Heart left ventricle (tissue), 16 donors: ENCODE measurements around the gene ECM1. TPM values are rescaled to one million over a fixed set of nuclear protein-coding genes. Genes with fewer than 3 reads are reported as not detected.
A peak's percentile ranks its signal among the peaks of the same experiment; 100 is the strongest.

Source experiments
- ATAC-seq, 4 donors: fragments of 200-7000 bp; cut with Tn5 transposase; one replicate each; pipeline ENCODE4 v1.9.1; 2020 to 2022; ENCODE audit warnings: moderate library complexity in 4 of 4, mild to moderate bottlenecking in 3 of 4, moderate number of reproducible peaks in 1 of 4
- DNase-seq, 5 donors: peaks; one replicate each; pipeline ENCODE4 v3.0.0-alpha.2; 2020
- H3K27ac ChIP-seq, 12 donors: fragments of 200-600 bp; sonication (generic) in 4 of 12; one replicate each; pipeline versions ENCODE4 v1.5.0 to v1.8.0; 2016 to 2022; ENCODE audit warnings: mild to moderate bottlenecking in 2 of 12
- H3K27me3 ChIP-seq, 9 donors: fragments of 200-600 bp; sonication (generic) in 2 of 9; one replicate each; pipeline versions ENCODE4 v1.5.1 to v1.8.0; 2016 to 2022; ENCODE audit warnings: mild to moderate bottlenecking in 3 of 9
- H3K36me3 ChIP-seq, 9 donors: fragments of 200-600 bp; sonication (generic) in 2 of 9; one replicate each; pipeline versions ENCODE4 v1.5.0 to v1.8.0; 2018 to 2022; ENCODE audit warnings: mild to moderate bottlenecking in 2 of 9
- H3K4me1 ChIP-seq, 12 donors: fragments of 200-600 bp; sonication (generic) in 4 of 12; one replicate each; pipeline versions ENCODE4 v1.5.0 to v1.8.0; 2016 to 2022; ENCODE audit warnings: mild to moderate bottlenecking in 3 of 12
- H3K4me3 ChIP-seq, 12 donors: fragments of 200-600 bp; sonication (generic) in 4 of 12; one replicate each; pipeline versions ENCODE4 v1.5.0 to v1.8.0; 2017 to 2022; ENCODE audit warnings: mild to moderate bottlenecking in 9 of 12, moderate library complexity in 4 of 12
- H3K9me3 ChIP-seq, 12 donors: fragments of 200-600 bp; sonication (generic) in 4 of 12; one replicate each; pipeline versions ENCODE4 v1.5.0 to v1.8.0; 2016 to 2022; ENCODE audit warnings: mild to moderate bottlenecking in 1 of 12
- POLR2A ChIP-seq, 2 donors: fragments of 450-650 bp; IDR thresholded peaks; one replicate each; pipeline ENCODE4 v1.6.1; 2017; ENCODE audit warnings: antibody characterized with exemption in 2 of 2, mild to moderate bottlenecking in 2 of 2, moderate library complexity in 2 of 2
- WGBS, 4 donors: extraction: QIAGEN DNeasy Blood & Tissue Kit in 2 of 4; methylation state at CpG; one replicate each; pipeline versions ENCODE4 v1.1.5 to v1.1.7; 2013 to 2018; 5-methylcytosine and 5-hydroxymethylcytosine counted together
- intact Hi-C, 10 donors: fragments of 100-400 bp; cut with DNase I; formaldehyde crosslinking; loops; one replicate each; pipeline versions ENCODE4 v1.11.1 to v1.14.2; 2022
- polyA plus RNA-seq, 2 donors: library from polyadenylated mRNA; stranded (reverse); fragments of 200-250 nt; gene quantifications; one replicate each; pipeline ENCODE4 v1.2.3, GENCODE V29; 2013
- total RNA-seq, 9 donors: library from RNA; depleted of rRNA in 2 of 9; stranded (reverse); fragments of >200 nt in 2 of 9; fragmentation: NEBNext Ultra II Directional in 3 of 9; extraction: Animal tissue kit (Norgen Biotek cat#: 25700) in 3 of 9; gene quantifications; one replicate each; pipeline versions ENCODE4 v1.1.0 to v1.2.4, GENCODE V29; 2016 to 2023
- TF ChIP-seq, protein P1 (sequence below), 12 donors: fragments of 200-600 bp; sonication (generic) in 4 of 12; IDR thresholded peaks; one replicate each; pipeline versions ENCODE4 v1.5.0 to v1.8.0; 2018 to 2022; ENCODE audit warnings: antibody characterized with exemption in 12 of 12, mild to moderate bottlenecking in 5 of 12
- donor health status: ischemic (EF 13 %, LVEDD 7.1; RV severe dilation, severe dysfunction).
- donor health status: healthy with polysubstance abuse.
- donor health status: DM: no; HTN: yes; CAD: no.
- donor health status: DM: no; HTN: no; CAD: no.
- donor health status: ischemic (EF 25% LVEDD 6.9; RV normal size, moderate dysfunction).
- donor health status: ischemic (EF 25% LVEDD 5.7; RV mildly dilated, moderate dysfunction).
- donor health status: healthy.
- donor health status: DM: yes; HTN: yes; CAD: no.
- donor health status: ischemic (EF 35%, LVEDD 5.7; RV mildly dilated, moderate dysfunction).
- donor health status: nonischemic (EF 11% LVEDD 7.7; RV severe dilation, severe dysfunction).
- donor health status: DM: yes; HTN: yes; CAD: no.
- donor health status: PGD.
- donor health status: ischemic (EF 29% LVEDD 5.4; RV normal size, mild dysfunction).
- donor health status: nonischemic (EF 23%, LVEDD 6.1; RV moderate dilation, normal function).

ECM1 gene
- total and polyA plus RNA-seq, 11 donors: 10.9 to 35.3 (median 15.4) TPM

- H3K27ac ChIP-seq: no peak overlapping the region
- intact Hi-C loops: no loop called here
- no peak overlapping the region for H3K4me3 ChIP-seq
- TF ChIP-seq, protein P1, sequence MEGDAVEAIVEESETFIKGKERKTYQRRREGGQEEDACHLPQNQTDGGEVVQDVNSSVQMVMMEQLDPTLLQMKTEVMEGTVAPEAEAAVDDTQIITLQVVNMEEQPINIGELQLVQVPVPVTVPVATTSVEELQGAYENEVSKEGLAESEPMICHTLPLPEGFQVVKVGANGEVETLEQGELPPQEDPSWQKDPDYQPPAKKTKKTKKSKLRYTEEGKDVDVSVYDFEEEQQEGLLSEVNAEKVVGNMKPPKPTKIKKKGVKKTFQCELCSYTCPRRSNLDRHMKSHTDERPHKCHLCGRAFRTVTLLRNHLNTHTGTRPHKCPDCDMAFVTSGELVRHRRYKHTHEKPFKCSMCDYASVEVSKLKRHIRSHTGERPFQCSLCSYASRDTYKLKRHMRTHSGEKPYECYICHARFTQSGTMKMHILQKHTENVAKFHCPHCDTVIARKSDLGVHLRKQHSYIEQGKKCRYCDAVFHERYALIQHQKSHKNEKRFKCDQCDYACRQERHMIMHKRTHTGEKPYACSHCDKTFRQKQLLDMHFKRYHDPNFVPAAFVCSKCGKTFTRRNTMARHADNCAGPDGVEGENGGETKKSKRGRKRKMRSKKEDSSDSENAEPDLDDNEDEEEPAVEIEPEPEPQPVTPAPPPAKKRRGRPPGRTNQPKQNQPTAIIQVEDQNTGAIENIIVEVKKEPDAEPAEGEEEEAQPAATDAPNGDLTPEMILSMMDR (IDR thresholded peaks at IDR 0.05): no peak
- no peak for TF ChIP-seq POLR2A (IDR thresholded peaks at IDR 0.05)
- no peaks in the 10 kb centered on the region for H3K36me3 ChIP-seq
- no peaks in the 10 kb centered on the region for H3K9me3 ChIP-seq
- DNase-seq (peak in 1 of 5 donors; percentile 3), ATAC-seq (no peak)
- H3K4me1 ChIP-seq: peaks cover 0 to 27% (median 14%) of the 10 kb centered on the region in 12 donors
- WGBS, 4 donors: 66 to 71% (median 68%) methylated on average over 6 of the region's 6 CpGs
- H3K27me3 ChIP-seq: peaks cover 0 to 3% (median 0%) of the 10 kb centered on the region in 9 donors
Measured at GRCh38 chr1:150545486-150546032, 37.6 kb downstream of the ECM1 start.

- DNase-seq (peak in 1 of 5 donors; percentile 12), ATAC-seq (no peak)
- Histone ChIP-seq H3K9me3 (no peaks in the 10 kb centered on the region), H3K4me1 (peaks cover 0 to 34% (median 18%) of the 10 kb centered on the region in 12 donors), H3K36me3 (no peaks in the 10 kb centered on the region), H3K27ac (no peak overlapping the region), H3K27me3 (peaks cover 0 to 3% (median 0%) of the 10 kb centered on the region in 9 donors), H3K4me3 (no peak overlapping the region)
- intact Hi-C loops: no loop called here
- TF ChIP-seq, protein P1 (IDR thresholded peaks at IDR 0.05): no peak
- no peak for TF ChIP-seq POLR2A (IDR thresholded peaks at IDR 0.05)
- 87 to 92% (median 90%) methylated on average over 16 of the region's 16 CpGs for WGBS, 4 donors
Measured at GRCh38 chr1:150546294-150546937, 38.5 kb downstream of the ECM1 start.

DNA sequence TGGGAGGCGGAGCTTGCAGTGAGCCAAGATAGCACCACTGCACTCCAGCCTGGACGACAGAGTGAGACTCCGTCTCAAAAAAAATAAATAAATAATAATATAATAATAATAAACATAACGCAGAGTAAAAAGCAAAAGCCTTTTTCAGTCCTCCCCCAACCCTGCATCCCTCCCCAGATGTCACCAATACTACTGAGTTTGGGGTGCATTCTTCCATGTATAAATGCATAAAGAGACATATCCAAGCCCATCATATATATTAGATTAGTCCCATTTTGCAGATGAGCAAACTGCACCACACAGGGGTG lies 40.4 kb downstream of the ECM1 start:
- H3K27ac ChIP-seq: peak overlapping the region; percentile 63 to 93 (median 86)
- H3K4me1 ChIP-seq: peaks cover 0 to 53% (median 35%) of the 10 kb centered on the region in 12 donors
- TF ChIP-seq, protein P1 (IDR thresholded peaks at IDR 0.05): no peak
- TF ChIP-seq POLR2A (IDR thresholded peaks at IDR 0.05): no peak
- 50 to 58% (median 55%) methylated on average over 4 of the region's 4 CpGs for WGBS, 4 donors
- no peaks in the 10 kb centered on the region for H3K9me3 ChIP-seq
- no peaks in the 10 kb centered on the region for H3K36me3 ChIP-seq
- H3K27me3 ChIP-seq: peaks cover 0 to 3% (median 0%) of the 10 kb centered on the region in 9 donors
- intact Hi-C loops: no loop called here
- DNase-seq (no peak), ATAC-seq (no peak)
- H3K4me3 ChIP-seq: peak overlapping the region in 11 of 12 donors; percentile 45 to 77 (median 65)

- Histone ChIP-seq H3K27me3 (peaks cover 0 to 3% (median 0%) of the 10 kb centered on the region in 9 donors), H3K27ac (peak within 1 kb of the TSS; percentile 74 to 93 (median 86)), H3K36me3 (no peaks in the 10 kb centered on the region), H3K4me1 (peaks cover 0 to 59% (median 36%) of the 10 kb centered on the region in 12 donors), H3K9me3 (no peaks in the 10 kb centered on the region), H3K4me3 (peak within 1 kb of the TSS; percentile 45 to 77 (median 62))
- intact Hi-C loops: no loop called here
- WGBS, 4 donors: 0 to 2% (median 1%) methylated on average over 12 to 91 of the region's 91 CpGs
- ATAC-seq: peak; percentile 6 to 57 (median 44)
- peak in 3 of 5 donors; percentile 59 to 77 (median 64) for DNase-seq
- peak in 1 of 2 donors; percentile 16 for TF ChIP-seq POLR2A (IDR thresholded peaks at IDR 0.05)
- TF ChIP-seq, protein P1 (IDR thresholded peaks at IDR 0.05): peak in 6 of 12 donors; percentile 5 to 43 (median 20)
Measured at GRCh38 chr1:150548632-150549495, 41.0 kb downstream of the ECM1 start, which contains the start of gene ADAMTSL4. TSS of gene ADAMTSL4 (plus strand) at chr1:150549408. CDS start at chr1:150552289, 2,881 bp downstream.
